ENCODE data around the gene GNPTG. TPM values are rescaled to one million over a fixed set of nuclear protein-coding genes. Genes with fewer than 3 reads are reported as not detected.
A peak's percentile ranks its signal among the peaks of the same experiment; 100 is the strongest.

Gene GNPTG
- total and polyA plus RNA-seq, 7 donors = 28.0 to 60.1 (median 43.5) TPM

DNA sequence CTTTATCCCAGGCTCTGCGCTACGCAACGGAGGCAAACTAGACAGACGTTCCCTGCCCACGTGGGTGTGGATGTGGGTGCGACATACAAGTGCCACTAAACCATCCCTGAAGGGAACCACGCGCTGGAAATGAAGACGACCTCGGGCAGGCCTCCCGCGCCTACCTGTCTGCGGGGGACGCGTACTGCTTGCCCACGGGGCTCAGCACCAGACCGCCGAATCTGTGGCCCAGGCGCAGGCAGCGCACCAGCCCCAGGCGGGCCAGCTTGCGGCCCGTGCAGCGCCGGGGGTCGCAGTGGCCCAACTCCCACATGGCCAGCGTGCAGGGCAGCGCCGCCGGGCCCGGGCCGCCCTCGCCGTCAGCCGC lies 533 bp upstream of the GNPTG start:
- peaks cover 5 to 26% (median 13%) of the 10 kb centered on the region in 4 donors for H3K36me3 ChIP-seq
- peak overlapping the region; percentile 84 to 98 (median 92) for H3K4me3 ChIP-seq
- peaks cover 0 to 39% (median 26%) of the 10 kb centered on the region in 4 donors for H3K4me1 ChIP-seq
- intact Hi-C loops (cut with DNase I) = loop anchor here (5.0 kb wide), 1 partner anchor 39 kb away; no protein-coding TSS in a partner anchor
- H3K27me3 ChIP-seq = no peaks in the 10 kb centered on the region
- no peak for DNase-seq
- TF ChIP-seq POLR2AphosphoS5 (IDR thresholded peaks at IDR 0.05) (no peak), POLR2A (IDR thresholded peaks at IDR 0.05) (no peak), EP300 (IDR thresholded peaks at IDR 0.05) (no peak)
- TF ChIP-seq, protein P1, sequence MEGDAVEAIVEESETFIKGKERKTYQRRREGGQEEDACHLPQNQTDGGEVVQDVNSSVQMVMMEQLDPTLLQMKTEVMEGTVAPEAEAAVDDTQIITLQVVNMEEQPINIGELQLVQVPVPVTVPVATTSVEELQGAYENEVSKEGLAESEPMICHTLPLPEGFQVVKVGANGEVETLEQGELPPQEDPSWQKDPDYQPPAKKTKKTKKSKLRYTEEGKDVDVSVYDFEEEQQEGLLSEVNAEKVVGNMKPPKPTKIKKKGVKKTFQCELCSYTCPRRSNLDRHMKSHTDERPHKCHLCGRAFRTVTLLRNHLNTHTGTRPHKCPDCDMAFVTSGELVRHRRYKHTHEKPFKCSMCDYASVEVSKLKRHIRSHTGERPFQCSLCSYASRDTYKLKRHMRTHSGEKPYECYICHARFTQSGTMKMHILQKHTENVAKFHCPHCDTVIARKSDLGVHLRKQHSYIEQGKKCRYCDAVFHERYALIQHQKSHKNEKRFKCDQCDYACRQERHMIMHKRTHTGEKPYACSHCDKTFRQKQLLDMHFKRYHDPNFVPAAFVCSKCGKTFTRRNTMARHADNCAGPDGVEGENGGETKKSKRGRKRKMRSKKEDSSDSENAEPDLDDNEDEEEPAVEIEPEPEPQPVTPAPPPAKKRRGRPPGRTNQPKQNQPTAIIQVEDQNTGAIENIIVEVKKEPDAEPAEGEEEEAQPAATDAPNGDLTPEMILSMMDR (IDR thresholded peaks at IDR 0.05) = no peak
- H3K27ac ChIP-seq = peak overlapping the region; percentile 72 to 80 (median 76)
- WGBS, 2 donors = 0 to 1% methylated on average over 35 of the region's 35 CpGs
- no peaks in the 10 kb centered on the region for H3K9me3 ChIP-seq

DNA sequence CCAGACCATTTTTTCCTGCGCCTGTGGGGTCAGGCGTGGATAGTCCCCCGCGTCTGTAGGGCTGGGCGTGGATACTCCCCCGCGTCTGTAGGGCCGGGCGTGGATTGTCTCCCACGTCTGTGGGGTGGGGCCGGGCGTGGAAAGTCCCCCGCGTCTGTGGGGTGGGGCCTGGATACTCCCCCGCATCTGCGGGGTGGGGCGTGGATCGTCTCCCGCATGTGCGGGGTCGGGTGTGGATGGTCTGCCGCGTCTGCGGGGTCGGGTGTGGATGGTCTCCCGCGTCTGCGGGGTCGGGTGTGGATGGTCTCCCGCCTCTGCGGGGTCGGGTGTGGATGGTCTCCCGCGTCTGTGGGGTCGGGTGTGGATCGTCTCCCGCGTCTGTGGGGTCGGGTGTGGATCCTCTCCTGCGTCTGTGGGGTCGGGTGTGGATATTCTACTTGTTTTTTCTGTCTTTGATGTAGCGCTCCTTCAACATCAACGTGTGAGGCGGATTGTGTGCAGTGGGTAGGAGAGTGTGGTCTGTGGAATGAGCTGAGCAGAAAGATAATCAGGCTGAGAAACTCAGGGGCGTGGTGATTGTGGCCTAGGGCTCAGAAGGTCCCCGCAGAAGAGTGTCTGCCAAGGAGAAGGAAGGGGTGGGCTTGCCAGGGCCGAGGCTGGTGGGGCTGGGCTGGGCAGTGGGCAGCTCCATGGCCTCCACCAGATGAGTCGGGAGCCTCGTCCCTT lies 3.2 kb downstream of the GNPTG start:
- TF ChIP-seq POLR2AphosphoS5 (IDR thresholded peaks at IDR 0.05) (no peak), EP300 (IDR thresholded peaks at IDR 0.05) (no peak), POLR2A (IDR thresholded peaks at IDR 0.05) (no peak)
- TF ChIP-seq, protein P1 (IDR thresholded peaks at IDR 0.05) = no peak
- Histone ChIP-seq H3K27ac (no peak overlapping the region), H3K4me1 (peaks cover 0 to 38% (median 26%) of the 10 kb centered on the region in 4 donors), H3K4me3 (no peak overlapping the region), H3K27me3 (no peaks in the 10 kb centered on the region), H3K9me3 (no peaks in the 10 kb centered on the region), H3K36me3 (peaks cover 0 to 26% (median under 1%) of the 10 kb centered on the region in 4 donors)
- intact Hi-C loops (cut with DNase I) = loop anchor here (5.0 kb wide), 1 partner anchor 43 kb away; no protein-coding TSS in a partner anchor
- 69 to 86% methylated on average over 49 of the region's 49 CpGs for WGBS, 2 donors
- DNase-seq = no peak

DNA sequence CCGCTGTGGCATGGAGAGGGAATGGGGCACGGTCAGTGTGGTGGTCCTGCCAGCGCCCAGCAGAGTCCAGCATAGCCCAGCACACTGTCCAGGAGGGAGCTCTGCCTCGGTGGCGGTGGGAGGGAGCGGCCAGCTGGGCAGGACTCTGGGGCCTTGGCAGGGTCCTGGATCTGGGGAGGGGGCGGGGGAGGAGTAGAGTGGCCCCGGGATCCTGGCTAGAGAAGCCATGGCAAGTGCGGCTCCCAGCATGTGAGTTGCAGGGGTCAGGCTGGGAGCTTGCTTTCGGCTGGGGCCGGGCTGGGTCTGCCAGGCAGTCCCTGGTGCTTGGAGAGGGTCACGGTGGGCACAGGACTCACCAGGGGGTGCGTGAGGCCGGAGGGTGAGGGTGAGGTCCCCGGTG lies 3.9 kb downstream of the GNPTG start:
- no peaks in the 10 kb centered on the region for H3K9me3 ChIP-seq
- 88 to 90% methylated on average over 15 of the region's 15 CpGs for WGBS, 2 donors
- peaks cover 0 to 29% (median 2%) of the 10 kb centered on the region in 4 donors for H3K36me3 ChIP-seq
- no peaks in the 10 kb centered on the region for H3K27me3 ChIP-seq
- peaks cover 0 to 32% (median 21%) of the 10 kb centered on the region in 4 donors for H3K4me1 ChIP-seq
- no peak for DNase-seq
- H3K4me3 ChIP-seq = no peak overlapping the region
- TF ChIP-seq POLR2A (IDR thresholded peaks at IDR 0.05) (no peak), EP300 (IDR thresholded peaks at IDR 0.05) (no peak), POLR2AphosphoS5 (IDR thresholded peaks at IDR 0.05) (no peak)
- TF ChIP-seq, protein P1 (IDR thresholded peaks at IDR 0.05) = no peak
- intact Hi-C loops (cut with DNase I) = no loop called here
- no peak overlapping the region for H3K27ac ChIP-seq

DNA sequence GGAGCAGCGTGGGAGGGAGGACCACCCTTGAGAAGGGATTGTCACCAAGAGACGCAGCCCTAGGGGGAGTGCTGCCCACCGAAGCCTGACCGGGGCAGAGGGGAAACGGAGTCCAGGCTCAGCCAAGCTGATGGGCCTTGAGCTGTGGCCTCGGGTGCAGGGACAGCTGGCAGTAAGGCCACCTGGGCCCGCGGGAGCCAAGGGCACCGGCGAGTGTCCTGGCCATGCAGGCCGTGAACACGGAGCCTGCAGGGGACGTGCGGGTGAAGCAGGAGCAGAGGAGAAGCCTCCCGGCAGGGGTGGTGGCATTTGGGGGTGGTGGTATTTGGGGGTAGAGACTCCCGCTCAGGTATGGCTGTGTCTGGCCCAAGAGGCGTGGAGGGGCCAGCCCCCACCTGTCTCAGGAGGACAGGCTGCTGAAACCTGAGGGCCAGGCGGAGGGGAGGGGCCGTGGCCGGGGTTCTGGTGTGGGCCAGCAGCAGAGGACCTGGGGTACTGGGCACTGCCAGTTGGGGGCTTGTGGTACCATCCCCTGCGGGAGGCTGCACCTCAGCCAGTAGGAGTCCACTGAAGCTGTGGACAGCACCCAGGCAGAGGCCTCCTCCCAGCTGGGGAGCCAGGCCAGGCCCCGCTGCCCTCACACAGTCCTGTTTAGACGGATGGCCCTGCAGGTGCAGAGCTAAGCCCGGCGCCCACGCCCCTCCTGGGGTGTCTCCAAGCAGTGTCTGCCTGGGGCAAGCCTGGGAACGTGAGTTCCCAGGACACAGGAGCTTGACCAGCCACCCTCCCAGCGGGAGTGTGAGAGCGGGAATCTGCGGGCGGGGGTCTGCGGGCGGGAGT lies 4.5 kb downstream of the GNPTG start:
- Histone ChIP-seq H3K27ac (no peak overlapping the region), H3K27me3 (no peaks in the 10 kb centered on the region), H3K4me3 (no peak overlapping the region), H3K4me1 (peaks cover 0 to 25% (median 14%) of the 10 kb centered on the region in 4 donors), H3K36me3 (peaks cover 0 to 36% (median 4%) of the 10 kb centered on the region in 4 donors), H3K9me3 (no peaks in the 10 kb centered on the region)
- no peak for DNase-seq
- no peak for TF ChIP-seq EP300 (IDR thresholded peaks at IDR 0.05)
- TF ChIP-seq, protein P1 (IDR thresholded peaks at IDR 0.05) = no peak
- no peak for TF ChIP-seq POLR2AphosphoS5 (IDR thresholded peaks at IDR 0.05)
- no peak for TF ChIP-seq POLR2A (IDR thresholded peaks at IDR 0.05)
- 81 to 87% methylated on average over 33 of the region's 33 CpGs for WGBS, 2 donors
- intact Hi-C loops (cut with DNase I) = no loop called here
